Right cardiac atrium (tissue), 5 donors: ENCODE data around the gene TPCN1. TPM values are rescaled to one million over a fixed set of nuclear protein-coding genes. Genes with fewer than 3 reads are reported as not detected.

Source experiments
- ATAC-seq, 2 donors: fragments of 200-7000 bp; cut with Tn5 transposase; one replicate each; pipeline versions ENCODE4 v1.8.0 to v1.9.1; 2020; ENCODE audit warnings: moderate library complexity in 2 of 2, mild to moderate bottlenecking in 1 of 2
- DNase-seq, 3 donors: peaks; one replicate each; pipeline ENCODE4 v3.0.0-alpha.2; 2020
- H3K27ac ChIP-seq: one replicate; pipeline ENCODE4 v1.5.1; 2013; ENCODE audit warnings: mild to moderate bottlenecking, low read length, control low read depth, moderate library complexity
- H3K27me3 ChIP-seq: one replicate; pipeline ENCODE4 v1.6.1; 2013; ENCODE audit not compliant: control insufficient read depth, insufficient read depth
- H3K4me1 ChIP-seq: one replicate; pipeline ENCODE4 v1.6.1; 2013; ENCODE audit warnings: low read length; ENCODE audit not compliant: control insufficient read depth, insufficient read depth
- H3K4me3 ChIP-seq: one replicate; pipeline ENCODE4 v1.5.1; 2013; ENCODE audit warnings: low read length, control low read depth
- H3K9me3 ChIP-seq: one replicate; pipeline ENCODE4 v1.6.1; 2013; ENCODE audit warnings: low read length; ENCODE audit not compliant: control insufficient read depth
- WGBS: extraction: QIAGEN DNeasy Blood & Tissue Kit; methylation state at CpG from one replicate; pipeline ENCODE4 v1.1.7; 2013; 5-methylcytosine and 5-hydroxymethylcytosine counted together
- intact Hi-C, 4 donors: fragments of 100-400 bp; cut with DNase I; formaldehyde crosslinking; loops; one replicate each; pipeline versions ENCODE4 v1.11.0 to v1.14.0; 2022 to 2023
- polyA plus RNA-seq: library from polyadenylated mRNA; stranded (reverse); fragments of 200-250 nt; gene quantifications from one replicate; pipeline ENCODE4 v1.2.3, GENCODE V29; 2013
- total RNA-seq, 4 donors: library from RNA; stranded (reverse); fragmentation: NEBNext Ultra II Directional; extraction: Animal tissue kit (Norgen Biotek cat#: 25700); gene quantifications; one replicate each; pipeline ENCODE4 v1.2.1, GENCODE V29; 2021
- donor health status: healthy with polysubstance abuse.
- donor health status: DM: no; HTN: yes; CAD: no.
- donor health status: DM: no; HTN: no; CAD: no.
- donor health status: DM: no; HTN: yes; CAD: no; lungs with severe emphysema.
- donor health status: DM: yes; HTN: yes; CAD: no.

The TPCN1 gene
- total and polyA plus RNA-seq, 5 donors: 43.1 to 96.1 (median 75.6) TPM

DNA sequence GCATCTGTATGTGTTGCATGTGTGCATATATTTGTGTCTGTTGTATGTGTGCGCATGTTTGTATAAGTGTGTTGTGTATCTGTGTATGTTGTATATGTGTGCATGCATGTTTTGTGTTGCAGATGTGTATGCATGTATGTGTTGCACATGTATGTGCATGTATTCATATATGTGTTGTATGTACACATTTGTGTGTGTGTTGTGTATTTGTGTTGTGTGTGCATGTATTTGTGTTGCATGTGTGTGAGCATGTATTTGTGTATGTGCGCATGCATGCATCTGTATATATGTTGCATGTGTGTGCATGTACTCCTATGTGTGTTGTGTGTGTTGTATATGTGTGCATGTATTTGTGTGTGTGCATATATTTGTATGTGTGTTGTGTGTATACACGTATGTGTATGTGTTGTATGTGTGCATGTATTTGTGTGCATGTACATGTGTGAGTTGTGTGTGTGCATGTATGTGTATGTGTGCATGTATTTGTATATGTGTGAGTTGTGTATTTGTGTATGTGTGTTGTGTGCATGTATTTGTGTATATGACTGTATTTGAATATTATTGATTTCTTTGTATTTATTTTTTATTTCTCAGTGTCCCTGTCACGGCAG is 96.9 kb downstream of the TPCN1 start:
- H3K4me3 ChIP-seq: no peak overlapping the region
- no peaks in the 10 kb centered on the region for H3K9me3 ChIP-seq
- ATAC-seq (no peak), DNase-seq (no peak)
- H3K27me3 ChIP-seq: no peaks in the 10 kb centered on the region
- intact Hi-C loops: loop anchor here in 1 of 4 donors (10.0 kb wide), 1 partner anchor 107 kb away; the partner anchor contains the start of gene SDSL
- H3K4me1 ChIP-seq: no peaks in the 10 kb centered on the region
- 95% methylated on average over 4 of the region's 4 CpGs for WGBS
- H3K27ac ChIP-seq: no peak overlapping the region

DNA sequence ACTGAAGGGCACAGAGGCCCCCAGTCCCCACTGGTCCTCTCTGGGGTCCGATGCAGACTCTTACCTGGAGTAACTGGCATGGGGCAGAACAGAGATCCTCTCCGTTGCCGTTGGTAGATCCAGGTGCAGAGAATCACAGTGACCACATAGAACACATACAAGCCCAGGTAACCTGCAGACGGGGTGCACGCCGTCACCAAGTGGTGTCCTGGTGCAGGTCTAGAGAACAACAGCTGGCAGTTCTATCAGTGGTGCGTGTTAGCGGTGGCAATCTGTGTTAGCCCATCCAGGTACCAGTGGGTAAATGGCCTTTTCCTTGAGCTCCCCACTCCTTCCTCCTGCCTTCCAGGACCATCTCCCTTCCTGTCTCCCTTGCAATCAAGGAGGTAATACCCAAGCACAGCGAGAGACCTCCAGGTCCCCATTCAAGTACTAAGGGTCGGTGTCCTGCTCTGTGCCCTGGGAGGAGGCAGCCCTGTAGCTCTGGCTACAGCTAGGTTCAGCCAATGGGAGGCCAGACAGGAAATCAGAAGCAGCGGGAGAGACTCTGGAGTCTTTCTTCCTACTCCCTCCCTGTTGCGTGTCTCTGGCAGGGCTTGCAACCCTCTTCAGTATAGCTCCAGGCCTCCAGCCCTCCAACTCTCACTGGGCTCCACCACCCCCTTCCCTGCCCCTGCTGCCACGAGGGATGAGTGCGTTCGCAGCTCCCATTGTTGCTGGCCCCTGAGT is 97.8 kb downstream of the TPCN1 start:
- 92% methylated on average over 15 of the region's 15 CpGs for WGBS
- no peaks in the 10 kb centered on the region for H3K4me1 ChIP-seq
- H3K27ac ChIP-seq: no peak overlapping the region
- ATAC-seq (no peak), DNase-seq (peak in 1 of 3 donors; percentile 40)
- H3K27me3 ChIP-seq: no peaks in the 10 kb centered on the region
- no peak overlapping the region for H3K4me3 ChIP-seq
- intact Hi-C loops: loop anchor here in 1 of 4 donors (10.0 kb wide), 1 partner anchor 106 kb away; the partner anchor contains the start of gene SDSL
- no peaks in the 10 kb centered on the region for H3K9me3 ChIP-seq

DNA sequence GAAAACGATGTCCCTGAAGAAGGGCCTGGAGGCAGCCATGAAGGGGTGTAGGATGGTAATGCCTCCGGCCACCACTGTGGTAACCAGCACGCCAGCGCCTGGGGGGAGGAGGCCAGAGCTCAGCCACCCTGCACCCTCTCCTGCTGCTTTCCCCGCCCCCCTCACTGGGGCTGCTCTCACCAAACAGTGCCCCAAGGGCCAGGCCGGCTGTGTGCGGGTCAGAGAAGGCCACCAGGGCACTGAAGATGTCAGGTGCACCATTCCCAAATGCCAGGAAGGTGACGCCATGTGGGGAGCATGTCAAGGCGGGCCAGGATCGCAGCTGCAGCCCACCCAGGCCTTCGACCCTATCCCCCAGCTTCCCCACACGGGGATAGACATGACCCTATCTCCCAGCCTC is 99.1 kb downstream of the TPCN1 start:
- intact Hi-C loops: no loop called here
- H3K9me3 ChIP-seq: no peaks in the 10 kb centered on the region
- ATAC-seq (no peak), DNase-seq (no peak)
- no peaks in the 10 kb centered on the region for H3K27me3 ChIP-seq
- no peak overlapping the region for H3K27ac ChIP-seq
- H3K4me3 ChIP-seq: no peak overlapping the region
- no peaks in the 10 kb centered on the region for H3K4me1 ChIP-seq
- WGBS: 91% methylated on average over 12 of the region's 12 CpGs

DNA sequence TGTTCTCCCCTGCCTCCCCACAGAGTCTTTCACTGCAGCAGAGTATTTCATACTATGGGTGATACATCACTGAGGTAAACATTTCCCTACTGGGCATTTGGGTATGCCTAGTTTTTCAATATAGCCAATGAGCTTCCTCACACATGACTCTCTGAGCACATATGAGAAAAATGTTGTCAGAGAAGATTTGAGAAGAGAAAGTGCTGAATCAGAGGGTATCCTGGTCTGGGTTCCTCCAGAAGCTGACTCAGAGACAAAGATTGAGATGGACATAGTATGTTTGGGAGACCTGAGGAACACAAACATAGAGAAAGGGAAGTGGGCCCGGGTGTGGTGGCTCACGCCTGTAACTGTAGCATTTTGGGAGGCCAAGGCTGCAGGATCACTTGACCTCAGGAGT is 101.1 kb downstream of the TPCN1 start:
- intact Hi-C loops: no loop called here
- WGBS: 81% methylated on average over 2 of the region's 2 CpGs

DNA sequence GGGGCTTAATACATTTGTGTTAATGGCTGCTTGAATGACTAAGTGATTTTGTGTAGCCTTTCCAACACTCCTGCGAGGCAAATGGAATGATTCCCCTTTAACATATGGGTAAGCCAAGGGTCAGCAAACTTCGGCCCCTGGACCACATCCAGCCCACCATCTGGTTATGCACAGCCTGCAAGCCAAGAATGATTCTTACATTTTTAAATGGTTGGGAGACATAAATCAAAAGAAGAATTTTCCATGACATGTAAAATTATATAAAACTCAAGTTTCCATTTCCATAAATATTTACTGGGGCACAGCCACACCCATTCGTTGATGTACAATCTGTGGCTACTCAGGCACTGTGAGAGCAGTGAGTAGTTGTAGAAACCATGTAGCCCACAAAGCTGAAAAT is 104.7 kb downstream of the TPCN1 start:
- Histone ChIP-seq H3K4me1 (no peaks in the 10 kb centered on the region), H3K27me3 (no peaks in the 10 kb centered on the region), H3K27ac (no peak overlapping the region), H3K4me3 (no peak overlapping the region), H3K9me3 (no peaks in the 10 kb centered on the region)
- intact Hi-C loops: no loop called here
- peak in 1 of 2 donors; percentile 50 for ATAC-seq
- 44% methylated on average over 3 of the region's 3 CpGs for WGBS
- DNase-seq: peak; percentile 50 to 85 (median 79)

More for the DNA sequence above, 101.1 kb downstream of the TPCN1 start:
- no peak for DNase-seq
- Histone ChIP-seq H3K4me1 (no peaks in the 10 kb centered on the region), H3K27ac (no peak overlapping the region), H3K27me3 (no peaks in the 10 kb centered on the region), H3K9me3 (no peaks in the 10 kb centered on the region), H3K4me3 (no peak overlapping the region)
- no peak for ATAC-seq

DNA sequence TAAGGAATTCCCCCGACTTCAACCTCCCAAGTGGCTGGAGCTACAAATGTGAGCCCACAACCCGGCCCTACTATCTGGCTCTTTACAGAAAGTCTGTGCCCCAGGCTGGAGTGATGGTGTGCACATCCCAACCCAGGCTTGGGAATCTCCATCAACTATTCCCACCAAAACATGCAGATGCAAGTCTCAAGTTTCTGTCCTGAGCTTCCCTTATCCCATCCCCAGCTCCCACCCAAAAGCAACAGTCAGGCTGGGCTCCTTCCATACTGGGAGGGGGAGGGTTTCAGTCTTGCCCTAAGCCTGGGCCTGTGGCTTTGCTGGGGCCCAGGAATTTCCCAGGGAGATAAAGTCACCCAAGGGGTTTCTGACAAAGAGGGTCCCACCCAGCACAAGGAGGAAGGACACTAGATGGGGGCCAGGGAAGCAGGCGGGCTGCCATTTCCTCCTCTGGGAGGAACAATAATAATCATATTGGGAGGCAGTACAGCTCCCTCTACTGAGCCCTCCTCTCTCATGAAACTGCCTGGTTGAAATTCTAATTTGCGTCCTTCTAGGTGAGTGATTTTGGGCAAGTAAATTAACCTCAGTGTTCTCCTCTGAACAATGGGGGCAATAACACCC is 105.6 kb downstream of the TPCN1 start:
- Histone ChIP-seq H3K27ac (peak overlapping the region; percentile 42), H3K9me3 (no peaks in the 10 kb centered on the region), H3K4me1 (no peaks in the 10 kb centered on the region), H3K27me3 (no peaks in the 10 kb centered on the region), H3K4me3 (no peak overlapping the region)
- peak; percentile 45 to 53 for ATAC-seq
- intact Hi-C loops: no loop called here
- peak; percentile 33 to 82 (median 76) for DNase-seq
- 46% methylated on average over 4 of the region's 4 CpGs for WGBS

DNA sequence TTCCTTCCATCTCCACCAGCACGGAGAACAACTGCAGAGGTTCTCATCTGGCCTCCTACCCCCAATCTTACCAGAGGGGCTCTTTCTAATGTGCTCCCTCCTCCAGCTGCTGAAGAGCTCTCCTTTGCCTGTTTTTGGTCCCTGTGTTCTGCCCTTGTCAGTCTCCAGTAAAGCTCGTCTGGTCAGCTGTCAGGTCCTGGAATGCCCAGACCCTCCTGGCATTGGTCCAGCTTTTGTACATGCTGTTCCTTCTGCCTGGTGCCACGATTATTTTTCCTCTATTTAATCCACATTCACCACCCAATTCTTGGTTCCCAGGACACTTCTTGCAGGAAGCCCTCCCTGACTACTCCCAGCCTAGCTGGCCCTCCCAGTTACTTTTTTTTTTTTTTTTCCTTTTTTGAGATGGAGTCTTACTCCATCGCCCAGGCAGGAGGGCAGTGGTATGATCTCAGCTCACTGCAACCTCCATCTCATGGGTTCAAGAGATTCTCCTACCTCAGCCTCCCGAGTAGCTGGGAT is 107.2 kb downstream of the TPCN1 start:
- no peak for DNase-seq
- 76% methylated on average over 5 of the region's 5 CpGs for WGBS
- H3K27me3 ChIP-seq: no peaks in the 10 kb centered on the region
- no peaks in the 10 kb centered on the region for H3K9me3 ChIP-seq
- no peak for ATAC-seq
- intact Hi-C loops: no loop called here
- no peak overlapping the region for H3K4me3 ChIP-seq
- H3K4me1 ChIP-seq: peaks cover 2% of the 10 kb centered on the region
- H3K27ac ChIP-seq: no peak overlapping the region

DNA sequence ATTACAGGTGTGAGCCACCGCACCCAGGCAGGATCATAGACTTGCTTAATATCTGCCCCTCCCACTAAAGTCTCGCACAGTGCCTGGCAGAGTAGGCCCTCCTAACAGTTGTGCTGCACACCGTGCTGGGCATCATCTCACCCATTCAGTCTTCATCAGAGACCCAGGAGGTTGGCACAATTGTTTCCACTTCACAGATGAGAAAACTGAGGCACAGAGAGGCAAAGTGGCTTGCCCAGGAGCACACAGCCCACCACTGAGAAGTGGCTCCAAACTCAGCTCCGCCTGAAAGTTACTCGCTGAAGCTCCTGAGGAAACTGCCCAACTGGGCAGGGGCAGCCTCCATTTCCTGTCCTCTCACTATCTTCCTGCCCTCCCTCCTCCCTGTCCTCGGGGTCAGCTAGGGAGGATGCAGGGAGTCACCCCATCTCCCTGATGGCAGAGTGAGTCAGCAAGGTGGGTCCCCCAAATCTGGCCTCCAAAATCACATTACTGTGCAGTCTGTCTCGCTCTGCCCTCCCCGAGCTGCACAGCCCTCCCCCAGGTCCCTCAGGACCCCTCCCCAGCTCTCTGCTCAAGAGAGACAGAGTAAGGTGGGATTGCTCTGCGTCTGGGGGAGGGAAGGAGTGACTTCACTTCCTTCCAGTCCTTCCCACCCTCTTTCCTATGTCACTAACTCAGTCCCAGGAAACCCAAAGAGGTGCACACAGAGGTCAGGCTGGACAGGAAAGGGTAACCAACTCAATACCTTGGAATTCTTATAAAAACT is 107.9 kb downstream of the TPCN1 start:
- DNase-seq (no peak), ATAC-seq (peak in 1 of 2 donors; percentile 65)
- peaks cover 4% of the 10 kb centered on the region for H3K4me1 ChIP-seq
- no peaks in the 10 kb centered on the region for H3K9me3 ChIP-seq
- no peak overlapping the region for H3K4me3 ChIP-seq
- H3K27me3 ChIP-seq: no peaks in the 10 kb centered on the region
- no peak overlapping the region for H3K27ac ChIP-seq
- intact Hi-C loops: no loop called here
- 77% methylated on average over 9 of the region's 9 CpGs for WGBS

DNA sequence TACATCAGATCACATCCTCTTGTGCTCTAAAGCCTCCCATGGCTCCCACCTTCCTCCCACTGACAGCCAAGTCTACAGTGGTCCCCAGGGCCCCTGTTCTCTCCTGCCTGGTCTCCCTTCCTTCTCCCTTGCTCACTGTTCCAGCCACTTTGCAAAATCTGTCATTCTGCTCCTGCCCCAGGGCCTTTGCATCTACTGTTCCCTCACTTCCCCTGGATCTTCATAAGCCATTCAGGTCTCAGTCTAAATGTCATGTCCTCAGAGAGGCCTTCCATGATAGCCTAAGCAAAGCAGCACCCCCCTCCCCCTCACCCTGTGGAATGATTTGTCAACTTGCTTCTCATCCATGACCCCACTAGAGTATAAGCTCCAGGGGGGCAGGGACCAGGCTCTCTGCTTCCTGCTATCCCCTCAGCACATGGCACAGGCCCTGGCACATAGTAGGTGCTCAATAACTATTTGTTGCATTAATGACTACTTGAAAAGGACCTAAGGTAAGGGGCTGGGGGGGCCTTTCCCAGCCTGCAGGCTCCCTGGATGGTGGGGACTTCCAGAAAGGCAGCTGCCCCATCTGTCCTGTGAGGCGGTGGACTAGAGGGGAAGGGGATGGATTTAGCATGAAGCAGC is 108.6 kb downstream of the TPCN1 start:
- Histone ChIP-seq H3K4me1 (peaks cover 4% of the 10 kb centered on the region), H3K27me3 (no peaks in the 10 kb centered on the region), H3K4me3 (no peak overlapping the region), H3K9me3 (no peaks in the 10 kb centered on the region), H3K27ac (no peak overlapping the region)
- ATAC-seq (no peak), DNase-seq (no peak)
- WGBS: 100% methylated on average over 1 of the region's 1 CpG
- intact Hi-C loops: no loop called here

DNA sequence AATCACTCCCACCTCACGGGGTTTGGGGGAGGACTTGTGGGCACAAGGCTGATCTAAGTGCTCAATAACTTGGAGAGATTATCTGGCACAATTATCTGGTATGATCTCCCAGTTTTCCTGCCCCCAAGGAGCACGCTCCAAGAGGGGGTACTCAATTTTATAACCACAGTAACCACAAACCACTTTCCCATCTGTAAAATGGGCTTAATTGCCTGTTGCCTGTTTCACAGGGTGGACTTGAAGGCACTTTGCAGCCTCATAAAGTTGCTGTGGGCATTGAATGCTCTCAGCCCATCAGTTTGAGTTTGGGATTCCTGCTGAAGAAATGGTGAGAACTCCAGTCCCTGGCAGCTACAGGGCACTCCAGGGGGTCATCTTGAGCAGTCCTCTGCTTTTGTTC is 109.2 kb downstream of the TPCN1 start:
- Histone ChIP-seq H3K4me1 (peaks cover 4% of the 10 kb centered on the region), H3K4me3 (no peak overlapping the region), H3K27ac (no peak overlapping the region), H3K9me3 (no peaks in the 10 kb centered on the region), H3K27me3 (no peaks in the 10 kb centered on the region)
- intact Hi-C loops: no loop called here
- no peak for ATAC-seq
- DNase-seq: no peak
- WGBS: 98% methylated on average over 2 of the region's 2 CpGs
